HG02798 (cell line): Measurements from ENCODE around the gene ARHGAP12.

Experiments
- ATAC-seq: cut with Tn5 transposase; IDR thresholded peaks from one replicate; pipeline ENCODE4 v1.9.1; 2021; ENCODE audit warnings: mild to moderate bottlenecking; ENCODE audit not compliant: unreplicated experiment, poor library complexity

Gene ARHGAP12

DNA sequence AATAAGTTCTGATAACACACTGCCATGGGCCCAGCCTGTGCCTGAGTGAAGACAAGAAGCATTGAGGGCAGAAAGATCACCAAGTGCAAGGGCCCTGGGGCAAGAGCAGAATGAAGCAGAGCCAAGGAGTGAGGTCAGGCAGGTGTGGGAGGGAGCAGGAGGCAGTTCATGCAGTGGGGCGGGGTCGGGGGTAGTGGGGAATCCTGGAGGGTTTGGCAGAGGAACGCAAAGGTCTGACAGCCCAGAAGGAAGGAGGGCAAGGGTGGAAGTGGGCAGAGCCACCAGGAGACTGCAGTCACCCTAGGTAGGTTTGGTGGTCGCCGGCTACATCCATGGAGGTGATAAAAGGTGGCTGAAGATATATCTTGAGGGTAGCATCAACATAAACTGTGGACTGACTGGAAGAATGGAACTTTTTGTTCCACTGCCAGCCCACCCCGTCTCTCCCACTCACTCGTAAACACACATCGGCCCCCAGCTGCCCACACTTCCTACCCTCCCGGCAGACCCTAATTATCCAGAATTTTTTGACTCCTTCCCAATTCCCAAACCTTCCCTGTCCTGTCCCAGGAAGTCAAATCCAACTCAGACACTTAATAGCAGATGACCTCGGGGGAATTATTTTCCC, 172.4 kb downstream of the ARHGAP12 start:
- no peak for ATAC-seq
